Tibial nerve (tissue), 4 donors: ENCODE data around the gene BACH1. TPM values are rescaled to one million over a fixed set of nuclear protein-coding genes. Genes with fewer than 3 reads are reported as not detected.

Experiments
- DNase-seq, 2 donors: peaks; one replicate each; pipeline ENCODE4 v3.0.0-alpha.2; 2019; ENCODE audit warnings: low spot score in 2 of 2
- H3K27ac ChIP-seq, 4 donors: fragments of 200-600 bp; sonication (generic) in 3 of 4; one replicate each; pipeline ENCODE4 v1.5.1; 2017 to 2019; ENCODE audit warnings: mild to moderate bottlenecking in 1 of 4
- H3K27me3 ChIP-seq, 2 donors: fragments of 200-600 bp; sonication (generic) in 1 of 2; one replicate each; pipeline versions ENCODE4 v1.5.1 to v1.6.0; 2017 to 2019
- H3K36me3 ChIP-seq, 3 donors: fragments of 200-600 bp; sonication (generic); one replicate each; pipeline ENCODE4 v1.5.1; 2018 to 2019
- H3K4me1 ChIP-seq, 4 donors: fragments of 200-600 bp; sonication (generic) in 3 of 4; one replicate each; pipeline ENCODE4 v1.5.1; 2017 to 2019
- H3K4me3 ChIP-seq, 4 donors: fragments of 200-600 bp; sonication (generic) in 3 of 4; one replicate each; pipeline ENCODE4 v1.5.1; 2017 to 2019; ENCODE audit warnings: mild to moderate bottlenecking in 1 of 4, moderate library complexity in 1 of 4
- H3K9me3 ChIP-seq, 4 donors: fragments of 200-600 bp; sonication (generic) in 3 of 4; one replicate each; pipeline ENCODE4 v1.5.1; 2017 to 2019
- EP300 ChIP-seq, 2 donors: sonication (generic); formaldehyde crosslinking; IDR thresholded peaks; one replicate each; pipeline ENCODE4 v1.6.1; 2017; ENCODE audit warnings: antibody characterized with exemption in 2 of 2, mild to moderate bottlenecking in 1 of 2
- POLR2A ChIP-seq, 2 donors: fragments of 450-650 bp; IDR thresholded peaks; one replicate each; pipeline ENCODE4 v1.6.1; 2017; ENCODE audit warnings: antibody characterized with exemption in 2 of 2, mild to moderate bottlenecking in 2 of 2, moderate library complexity in 2 of 2
- WGBS, 2 donors: methylation state at CpG; one replicate each; pipeline ENCODE4 v1.1.5; 2018; 5-methylcytosine and 5-hydroxymethylcytosine counted together
- total RNA-seq, 4 donors: library from RNA; depleted of rRNA; stranded (reverse); fragments of >200 nt; gene quantifications; one replicate each; pipeline ENCODE4 v1.1.0, GENCODE V29; 2016
- TF ChIP-seq, protein P1 (sequence below), 5 experiments: fragments of 200-600 bp in 3 of 5; fragments of 450-650 bp in 2 of 5; sonication (generic) in 3 of 5; IDR thresholded peaks; one replicate each; pipeline ENCODE4 v1.5.1; 2016 to 2019; ENCODE audit warnings: antibody characterized with exemption in 5 of 5, mild to moderate bottlenecking in 3 of 5, moderate library complexity in 2 of 5

The BACH1 gene
- total RNA-seq, 4 donors from 2014 or later, result 38.0 to 46.5 (median 39.9) TPM

DNA sequence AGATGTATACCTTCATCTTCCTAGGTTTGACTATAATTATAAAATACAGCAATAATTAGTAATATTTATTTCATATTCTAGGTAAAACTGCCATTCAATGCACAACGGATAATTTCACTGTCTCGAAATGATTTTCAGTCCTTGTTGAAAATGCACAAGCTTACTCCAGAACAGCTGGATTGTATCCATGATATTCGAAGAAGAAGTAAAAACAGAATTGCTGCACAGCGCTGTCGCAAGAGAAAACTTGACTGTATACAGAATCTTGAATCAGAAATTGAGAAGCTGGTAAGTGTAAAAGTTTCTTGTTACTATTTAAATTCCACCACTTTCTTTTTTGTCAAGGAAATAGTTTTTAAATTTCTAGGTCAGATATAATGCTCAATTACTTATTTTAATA is 30.7 kb downstream of the BACH1 start:
- Histone ChIP-seq H3K4me3 (no peak overlapping the region), H3K27me3 (no peaks in the 10 kb centered on the region), H3K4me1 (peaks cover 0 to 18% (median 1%) of the 10 kb centered on the region in 4 donors), H3K36me3 (peaks cover 0 to 41% (median 0%) of the 10 kb centered on the region in 3 donors), H3K9me3 (no peaks in the 10 kb centered on the region), H3K27ac (no peak overlapping the region)
- DNase-seq, result no peak
- no peak for TF ChIP-seq EP300 (IDR thresholded peaks at IDR 0.05)
- no peak for TF ChIP-seq POLR2A (IDR thresholded peaks at IDR 0.05)
- TF ChIP-seq, protein P1, sequence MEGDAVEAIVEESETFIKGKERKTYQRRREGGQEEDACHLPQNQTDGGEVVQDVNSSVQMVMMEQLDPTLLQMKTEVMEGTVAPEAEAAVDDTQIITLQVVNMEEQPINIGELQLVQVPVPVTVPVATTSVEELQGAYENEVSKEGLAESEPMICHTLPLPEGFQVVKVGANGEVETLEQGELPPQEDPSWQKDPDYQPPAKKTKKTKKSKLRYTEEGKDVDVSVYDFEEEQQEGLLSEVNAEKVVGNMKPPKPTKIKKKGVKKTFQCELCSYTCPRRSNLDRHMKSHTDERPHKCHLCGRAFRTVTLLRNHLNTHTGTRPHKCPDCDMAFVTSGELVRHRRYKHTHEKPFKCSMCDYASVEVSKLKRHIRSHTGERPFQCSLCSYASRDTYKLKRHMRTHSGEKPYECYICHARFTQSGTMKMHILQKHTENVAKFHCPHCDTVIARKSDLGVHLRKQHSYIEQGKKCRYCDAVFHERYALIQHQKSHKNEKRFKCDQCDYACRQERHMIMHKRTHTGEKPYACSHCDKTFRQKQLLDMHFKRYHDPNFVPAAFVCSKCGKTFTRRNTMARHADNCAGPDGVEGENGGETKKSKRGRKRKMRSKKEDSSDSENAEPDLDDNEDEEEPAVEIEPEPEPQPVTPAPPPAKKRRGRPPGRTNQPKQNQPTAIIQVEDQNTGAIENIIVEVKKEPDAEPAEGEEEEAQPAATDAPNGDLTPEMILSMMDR (IDR thresholded peaks at IDR 0.05), result no peak
- 88% methylated on average over 5 of the region's 5 CpGs for WGBS, 2 donors

DNA sequence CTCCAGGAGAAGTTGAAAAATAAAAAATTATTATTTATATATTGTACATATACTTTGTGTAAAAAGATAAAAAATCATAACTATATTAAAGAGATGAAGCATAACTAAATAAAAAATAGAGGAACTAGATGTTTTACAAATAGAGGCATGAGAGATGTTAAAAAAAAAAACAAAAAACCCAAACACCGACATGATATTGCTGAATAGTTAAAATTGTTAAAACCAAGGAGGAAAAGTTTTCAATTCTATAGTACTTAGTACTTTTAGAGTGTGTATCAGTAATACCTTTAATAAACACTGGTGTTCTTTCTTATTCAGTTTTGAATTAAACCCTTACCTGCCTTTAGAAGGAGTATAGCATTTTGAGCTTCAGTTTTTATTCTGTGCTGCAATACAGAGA is 32.1 kb downstream of the BACH1 start:
- H3K27ac ChIP-seq, result no peak overlapping the region
- H3K4me3 ChIP-seq, result no peak overlapping the region
- H3K36me3 ChIP-seq, result peaks cover 0 to 41% (median 0%) of the 10 kb centered on the region in 3 donors
- 67 to 81% methylated on average over 1 of the region's 1 CpG for WGBS, 2 donors
- peaks cover 0 to 26% (median 4%) of the 10 kb centered on the region in 4 donors for H3K4me1 ChIP-seq
- H3K27me3 ChIP-seq, result no peaks in the 10 kb centered on the region
- TF ChIP-seq, protein P1 (IDR thresholded peaks at IDR 0.05), result no peak
- TF ChIP-seq POLR2A (IDR thresholded peaks at IDR 0.05), result no peak
- no peak for TF ChIP-seq EP300 (IDR thresholded peaks at IDR 0.05)
- DNase-seq, result no peak
- no peaks in the 10 kb centered on the region for H3K9me3 ChIP-seq

- Histone ChIP-seq H3K27ac (no peak overlapping the region), H3K36me3 (peaks cover 0 to 28% (median 0%) of the 10 kb centered on the region in 3 donors), H3K4me1 (peaks cover 0 to 22% (median 4%) of the 10 kb centered on the region in 4 donors), H3K9me3 (no peaks in the 10 kb centered on the region), H3K4me3 (no peak overlapping the region), H3K27me3 (no peaks in the 10 kb centered on the region)
- DNase-seq, result no peak
- 82 to 86% methylated on average over 10 of the region's 10 CpGs for WGBS, 2 donors
- TF ChIP-seq POLR2A (IDR thresholded peaks at IDR 0.05) (no peak), EP300 (IDR thresholded peaks at IDR 0.05) (no peak)
- TF ChIP-seq, protein P1 (IDR thresholded peaks at IDR 0.05), result no peak
Measured at GRCh38 chr21:29332461-29333362, 34.0 kb downstream of the BACH1 start.

DNA sequence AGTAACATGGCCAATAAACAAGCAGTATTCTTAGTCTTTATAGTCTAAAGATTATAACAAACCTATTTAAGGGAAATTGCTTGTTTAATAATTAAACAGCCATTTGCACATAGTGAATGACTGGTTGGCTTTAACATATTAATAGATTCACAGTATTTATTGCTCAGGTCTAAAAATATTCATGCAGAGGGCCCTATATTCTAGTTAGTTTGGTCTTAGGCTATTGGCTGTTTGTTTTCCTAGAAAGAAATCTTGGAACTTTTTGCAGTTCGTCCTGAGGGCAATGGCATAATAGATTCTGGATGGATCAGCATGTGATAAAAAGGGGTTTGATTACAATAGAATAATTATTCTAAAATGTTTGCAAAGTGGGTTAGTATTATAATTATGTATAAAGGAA is 34.7 kb downstream of the BACH1 start:
- H3K4me1 ChIP-seq, result peaks cover 0 to 22% (median 4%) of the 10 kb centered on the region in 4 donors
- TF ChIP-seq, protein P1 (IDR thresholded peaks at IDR 0.05), result no peak
- no peak for TF ChIP-seq EP300 (IDR thresholded peaks at IDR 0.05)
- TF ChIP-seq POLR2A (IDR thresholded peaks at IDR 0.05), result no peak

More for the DNA sequence above, 34.7 kb downstream of the BACH1 start:
- Histone ChIP-seq H3K36me3 (peaks cover 0 to 25% (median 0%) of the 10 kb centered on the region in 3 donors), H3K27ac (no peak overlapping the region), H3K9me3 (no peaks in the 10 kb centered on the region), H3K4me3 (no peak overlapping the region), H3K27me3 (no peaks in the 10 kb centered on the region)
- no peak for DNase-seq
- 26 to 36% methylated on average over 1 of the region's 1 CpG for WGBS, 2 donors
